Measurements from ENCODE around the gene OR2M2.

OR2M2 gene, protein sequence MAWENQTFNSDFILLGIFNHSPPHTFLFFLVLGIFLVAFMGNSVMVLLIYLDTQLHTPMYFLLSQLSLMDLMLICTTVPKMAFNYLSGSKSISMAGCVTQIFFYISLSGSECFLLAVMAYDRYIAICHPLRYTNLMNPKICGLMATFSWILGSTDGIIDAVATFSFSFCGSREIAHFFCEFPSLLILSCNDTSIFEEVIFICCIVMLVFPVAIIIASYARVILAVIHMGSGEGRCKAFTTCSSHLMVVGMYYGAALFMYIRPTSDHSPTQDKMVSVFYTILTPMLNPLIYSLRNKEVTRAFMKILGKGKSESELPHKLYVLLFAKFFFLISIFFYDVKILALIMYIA

GRCh38 chr1:248174521-248174920, at the start of gene OR2M2:
Gene OR2M2, plus strand, starts transcription at chr1:248174821. Its CDS starts 5,165 bp downstream, at chr1:248179986.
- no peak for DNase-seq (ENCODE audit: low spot score)

GRCh38 chr1:248127653-248128052, 47.0 kb upstream of the OR2M2 start:
- no peak for DNase-seq (ENCODE audit: low spot score)

DNA sequence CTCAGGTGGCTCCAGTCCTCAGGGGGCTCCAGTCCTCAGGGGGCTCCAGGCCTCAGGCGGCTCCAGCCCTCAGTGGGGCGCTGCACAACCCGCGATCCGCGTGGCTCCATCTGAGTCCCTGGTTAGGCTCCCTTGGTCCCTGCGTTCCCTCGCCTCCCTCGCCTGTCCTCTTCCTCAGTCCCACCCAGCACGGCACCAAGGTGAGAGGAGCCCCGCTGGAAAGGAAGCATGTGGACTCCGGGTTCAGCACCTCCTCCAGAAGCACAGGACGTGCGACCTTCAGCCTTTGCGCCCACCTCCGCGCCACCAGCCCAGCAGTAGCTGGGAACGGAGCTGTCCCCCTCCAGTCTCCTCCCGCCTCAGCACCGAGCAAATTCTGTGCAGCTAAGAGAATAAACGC, 37.8 kb upstream of the OR2M2 start:
- no peak for DNase-seq (ENCODE audit: low spot score)

DNA sequence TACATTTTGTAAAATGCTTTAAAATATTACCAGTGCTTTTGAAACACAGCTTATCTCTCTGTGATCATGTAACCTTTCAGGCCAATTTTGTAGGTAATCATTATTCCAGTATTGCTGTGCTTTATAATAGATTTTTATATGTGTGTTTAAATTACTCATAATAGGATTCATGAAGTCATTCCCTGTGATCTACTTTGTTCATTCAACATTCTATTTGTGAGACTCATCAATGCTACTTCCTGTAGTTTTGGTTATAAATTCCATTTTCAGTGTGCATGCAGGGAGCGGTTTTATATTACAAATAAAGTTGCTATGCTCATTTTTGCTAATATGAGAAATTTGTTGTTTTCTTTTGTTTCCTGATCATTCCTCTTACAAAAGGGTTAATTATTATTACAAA, 33.8 kb upstream of the OR2M2 start:
- DNase-seq (ENCODE audit: low spot score) = no peak

DNA sequence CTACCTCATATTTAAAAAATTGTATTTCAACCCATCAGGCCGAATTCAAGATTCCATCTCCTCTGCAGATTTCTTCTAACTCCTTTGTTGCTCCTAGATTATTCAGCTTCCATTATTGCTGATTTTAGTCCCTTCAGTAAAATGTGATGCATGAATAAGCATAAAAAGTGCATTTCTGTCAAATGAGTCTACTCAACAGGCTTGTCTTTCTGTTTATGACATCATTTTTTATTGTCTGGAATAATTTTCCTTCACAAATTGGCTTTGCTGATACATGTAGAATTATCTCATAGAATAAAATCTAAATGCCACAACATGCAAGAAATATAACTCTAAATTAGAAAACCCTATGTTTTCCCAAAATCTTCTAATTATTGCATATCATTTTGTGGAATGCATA, 31.3 kb upstream of the OR2M2 start:
- DNase-seq (ENCODE audit: low spot score) = no peak

GRCh38 chr1:248144513-248145198, 30.0 kb upstream of the OR2M2 start, which contains the start of gene OR2M5:
Gene OR2M5, plus strand, starts transcription at chr1:248145148. Its CDS starts 0 bp downstream, at chr1:248145148.
- DNase-seq (ENCODE audit: low spot score) = no peak

GRCh38 chr1:248152056-248152827, 22.4 kb upstream of the OR2M2 start:
- DNase-seq (ENCODE audit: low spot score) = no peak

DNA sequence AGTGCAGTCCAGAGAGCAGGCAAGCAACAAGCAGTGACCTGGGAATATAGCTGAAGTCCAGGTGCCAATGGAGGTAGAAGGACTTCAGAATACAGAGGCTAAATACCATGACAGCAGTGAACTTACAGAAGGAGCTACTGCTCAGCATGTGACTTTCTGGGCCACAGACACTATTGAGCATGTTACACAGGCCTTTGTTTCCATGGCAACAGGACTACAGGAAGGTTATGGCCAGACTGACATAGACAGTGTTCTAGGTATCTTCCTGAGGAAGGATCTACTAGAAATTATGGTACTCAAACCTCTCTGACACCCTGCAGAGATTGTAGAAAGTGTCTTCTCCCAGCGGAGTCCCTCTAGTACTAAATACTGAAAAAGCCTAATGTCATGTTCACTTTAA, 18.7 kb upstream of the OR2M2 start:
- no peak for DNase-seq (ENCODE audit: low spot score)

DNA sequence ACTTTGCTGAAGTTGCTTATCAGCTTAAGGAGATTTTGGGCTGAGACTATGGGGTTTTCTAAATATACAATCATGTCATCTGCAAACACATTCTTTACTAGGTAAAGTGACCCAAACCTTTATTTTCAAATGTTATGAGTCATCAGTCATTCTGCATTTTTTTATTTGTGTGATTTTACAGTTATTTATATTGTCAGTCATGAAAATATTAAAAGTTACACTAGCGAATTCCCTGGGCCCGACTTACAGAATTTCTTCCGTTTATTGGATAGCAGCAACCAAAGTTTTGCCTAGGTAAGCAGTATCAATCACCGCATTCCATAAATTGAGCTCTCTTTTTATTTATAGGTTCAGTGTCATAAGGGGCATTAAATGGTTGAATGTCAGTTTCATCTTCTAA, 15.9 kb upstream of the OR2M2 start:
- DNase-seq (ENCODE audit: low spot score) = no peak

GRCh38 chr1:248164031-248164430, 10.6 kb upstream of the OR2M2 start:
- DNase-seq (ENCODE audit: low spot score) = no peak

- no peak for DNase-seq (ENCODE audit: low spot score)
Observed at GRCh38 chr1:248165186-248165585, 9.4 kb upstream of the OR2M2 start.

DNA sequence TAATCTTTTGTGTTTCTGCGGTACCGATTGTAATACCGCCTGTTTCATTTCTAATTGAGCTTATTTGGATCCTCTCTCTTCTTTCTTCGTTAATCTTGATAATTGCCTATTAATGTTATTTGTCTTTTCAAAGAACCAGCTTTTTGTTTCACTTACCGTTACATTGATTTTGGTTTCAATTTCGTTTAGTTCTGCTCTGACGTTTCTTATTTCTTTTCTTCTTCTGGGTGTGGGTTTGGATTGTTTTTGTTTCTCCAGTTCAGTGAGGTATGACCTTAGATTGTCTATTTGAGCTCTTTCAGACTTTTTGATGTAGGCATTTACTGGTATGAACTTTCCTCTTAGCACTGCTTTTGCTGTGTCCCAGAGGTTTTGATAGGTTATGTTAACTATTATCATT, 9.4 kb downstream of the OR2M2 start:
- DNase-seq (ENCODE audit: low spot score) = no peak

DNA sequence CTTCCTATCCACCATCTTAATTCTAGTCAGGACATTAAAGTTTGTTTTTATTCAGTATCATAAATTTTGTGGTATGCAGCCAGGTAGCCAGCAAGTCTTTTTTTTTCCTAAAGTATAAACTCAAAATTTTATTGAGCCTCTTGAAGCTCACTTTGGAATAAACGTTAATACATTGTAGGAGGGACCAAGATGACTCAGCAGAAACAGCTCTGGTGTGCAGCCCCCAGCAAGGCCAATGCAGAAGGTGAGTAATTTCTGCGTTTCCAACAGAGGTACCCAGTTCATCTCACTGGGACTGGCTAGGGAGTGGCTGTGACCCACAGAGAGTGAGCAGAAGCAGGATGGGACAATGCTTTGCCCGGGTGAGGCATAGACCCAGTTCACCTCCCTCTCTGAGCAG, 12.7 kb downstream of the OR2M2 start:
- DNase-seq (ENCODE audit: low spot score) = no peak

DNA sequence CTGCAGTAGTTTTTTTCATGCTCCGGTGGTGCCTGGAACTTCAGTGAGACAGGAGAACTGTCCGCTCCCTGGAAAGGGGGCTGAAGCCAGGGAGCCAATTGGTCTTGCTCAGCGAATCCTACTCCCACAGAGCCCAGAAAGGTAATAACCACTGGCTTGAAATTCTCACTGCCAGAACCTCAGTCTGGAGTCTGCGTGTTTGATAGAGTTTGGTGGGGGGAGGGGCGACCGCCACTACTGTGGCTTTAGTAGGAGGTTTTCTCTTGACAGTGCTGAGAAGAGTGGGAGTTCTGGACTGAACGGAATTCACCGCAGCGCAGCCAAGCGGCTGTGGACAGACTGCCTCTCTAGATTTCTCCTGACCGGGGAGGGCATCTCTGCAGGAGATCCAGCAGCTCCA, 14.4 kb downstream of the OR2M2 start:
- no peak for DNase-seq (ENCODE audit: low spot score)

- DNase-seq (ENCODE audit: low spot score) = no peak
Observed at GRCh38 chr1:248194117-248194516, 19.5 kb downstream of the OR2M2 start.

- DNase-seq (ENCODE audit: low spot score) = no peak
Observed at GRCh38 chr1:248196965-248197364, 22.3 kb downstream of the OR2M2 start, which contains the start of gene OR2M3. Gene OR2M3, plus strand, starts transcription at chr1:248197265. Its CDS starts 5,803 bp downstream, at chr1:248203068.

- DNase-seq (ENCODE audit: low spot score) = no peak
Observed at GRCh38 chr1:248215880-248216279, 41.3 kb downstream of the OR2M2 start.

- no peak for DNase-seq (ENCODE audit: low spot score)
Observed at GRCh38 chr1:248225537-248225936, 50.9 kb downstream of the OR2M2 start.

DNA sequence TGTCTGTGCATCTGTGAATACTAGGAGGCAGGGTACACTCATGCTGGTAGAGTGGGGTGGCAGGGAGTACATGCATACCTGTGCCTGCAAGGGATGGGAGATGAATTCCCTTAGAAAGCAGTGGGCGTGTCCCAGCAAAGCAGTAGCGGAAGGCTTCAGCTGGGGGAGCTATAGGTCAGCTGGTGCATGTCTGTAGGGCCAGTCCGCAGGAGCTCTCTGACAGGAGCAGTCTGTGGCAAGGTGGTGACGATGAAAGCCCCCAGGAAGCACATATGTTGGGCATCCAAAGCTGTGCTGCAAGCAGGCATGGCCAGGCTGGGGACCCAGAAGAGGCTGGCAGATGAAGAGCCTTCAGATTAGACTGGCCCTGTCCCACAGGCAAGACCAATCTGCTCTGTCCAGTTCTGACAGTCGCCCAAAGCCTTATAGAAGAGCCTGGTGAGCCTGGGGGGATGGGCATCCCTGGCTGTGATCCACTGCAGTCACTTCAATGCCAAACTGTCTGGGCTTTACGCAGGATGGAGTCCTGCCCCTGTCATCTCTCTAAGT, 54.8 kb downstream of the OR2M2 start:
- no peak for DNase-seq (ENCODE audit: low spot score)
